ENCODE results near the gene KLHL15.

GRCh38 chrX:23978491-23978890 lies 48.5 kb downstream of the KLHL15 start:
- TF ChIP-seq CTCF (IDR thresholded peaks at IDR 0.05) (no peak), POLR2A (IDR thresholded peaks at IDR 0.05) (no peak)

All from Peyer's patch (tissue), 4 donors.